ENCODE data around the gene USP54. TPM values are rescaled to one million over a fixed set of nuclear protein-coding genes. Genes with fewer than 3 reads are reported as not detected.

The USP54 gene
- total and polyA plus RNA-seq, 2 donors (not counting 1 experiment from before 2014, with no cell fraction given), result 2.3 to 12.9 TPM

DNA sequence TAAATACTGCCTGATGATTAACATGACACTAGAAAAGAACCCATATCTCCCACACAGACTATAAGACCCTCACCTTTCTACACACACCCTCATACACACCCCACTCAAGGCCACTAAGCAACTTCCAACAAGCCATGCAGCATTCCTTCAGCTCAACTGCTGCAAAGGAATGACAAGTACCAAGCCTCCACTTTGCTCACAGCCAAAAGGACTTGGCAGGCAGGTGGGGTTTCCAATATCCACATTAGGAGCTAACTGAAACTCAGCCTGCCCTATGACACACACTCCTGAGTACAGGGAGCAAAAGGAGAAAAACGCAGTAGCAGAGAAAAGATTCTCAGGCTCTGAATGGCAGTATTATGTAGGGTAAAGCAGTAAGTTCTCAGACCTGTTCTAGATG, 13.4 kb downstream of the USP54 start:
- Histone ChIP-seq H3K4me3 (ENCODE audit: control extremely low read depth in 1 of 5, extremely low read depth in 1 of 5, insufficient read depth in 1 of 5, low read depth in 2 of 5, low read length in 4 of 5) (no peak overlapping the region), H3K4me2 (replicated peaks; ENCODE audit: low read depth, low read length, poor library complexity, severe bottlenecking) (no peak overlapping the region), H3K27ac (ENCODE audit: low read length in 2 of 2) (no peak overlapping the region), H3K27me3 (replicated peaks in 1 of 4; ENCODE audit: control extremely low read depth in 1 of 4, control insufficient read depth in 3 of 4, insufficient read depth in 4 of 4, low read length in 3 of 4) (no peaks in the 10 kb centered on the region), H3K79me2 (ENCODE audit: control insufficient read depth, insufficient read depth, low read length) (no peaks in the 10 kb centered on the region), H3K36me3 (replicated peaks in 1 of 2; ENCODE audit: control extremely low read depth in 1 of 2, control insufficient read depth in 1 of 2, extremely low read depth in 1 of 2, insufficient read depth in 2 of 2, low read length in 1 of 2) (no peaks in the 10 kb centered on the region), H3K9me3 (ENCODE audit: control extremely low read depth in 1 of 3, control insufficient read depth in 2 of 3, insufficient read depth in 1 of 3, low read length in 2 of 3) (no peaks in the 10 kb centered on the region), H2AFZ (ENCODE audit: insufficient read depth, low read depth, low read length, poor library complexity, severe bottlenecking) (no peak overlapping the region), H3K4me1 (ENCODE audit: control insufficient read depth in 2 of 2, insufficient read depth in 2 of 2, low read length in 2 of 2) (no peaks in the 10 kb centered on the region), H3K9ac (ENCODE audit: low read length) (no peak overlapping the region), H4K20me1 (ENCODE audit: control insufficient read depth, insufficient read depth, low read length, poor library complexity, severe bottlenecking) (no peaks in the 10 kb centered on the region)
- ChIA-PET POLR2A (no interaction called here), CTCF (no interaction called here)
- no peak for ATAC-seq (ENCODE audit: low read depth)
- intact Hi-C loops (cut with micrococcal nuclease), result no loop called here
- H3K27me3 Mint-ChIP-seq, result no peaks in the 10 kb centered on the region
- TF ChIP-seq, protein P1, sequence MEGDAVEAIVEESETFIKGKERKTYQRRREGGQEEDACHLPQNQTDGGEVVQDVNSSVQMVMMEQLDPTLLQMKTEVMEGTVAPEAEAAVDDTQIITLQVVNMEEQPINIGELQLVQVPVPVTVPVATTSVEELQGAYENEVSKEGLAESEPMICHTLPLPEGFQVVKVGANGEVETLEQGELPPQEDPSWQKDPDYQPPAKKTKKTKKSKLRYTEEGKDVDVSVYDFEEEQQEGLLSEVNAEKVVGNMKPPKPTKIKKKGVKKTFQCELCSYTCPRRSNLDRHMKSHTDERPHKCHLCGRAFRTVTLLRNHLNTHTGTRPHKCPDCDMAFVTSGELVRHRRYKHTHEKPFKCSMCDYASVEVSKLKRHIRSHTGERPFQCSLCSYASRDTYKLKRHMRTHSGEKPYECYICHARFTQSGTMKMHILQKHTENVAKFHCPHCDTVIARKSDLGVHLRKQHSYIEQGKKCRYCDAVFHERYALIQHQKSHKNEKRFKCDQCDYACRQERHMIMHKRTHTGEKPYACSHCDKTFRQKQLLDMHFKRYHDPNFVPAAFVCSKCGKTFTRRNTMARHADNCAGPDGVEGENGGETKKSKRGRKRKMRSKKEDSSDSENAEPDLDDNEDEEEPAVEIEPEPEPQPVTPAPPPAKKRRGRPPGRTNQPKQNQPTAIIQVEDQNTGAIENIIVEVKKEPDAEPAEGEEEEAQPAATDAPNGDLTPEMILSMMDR (IDR thresholded peaks at IDR 0.05), result no peak
- TF ChIP-seq EZH2 (IDR thresholded peaks at IDR 0.05; ENCODE audit: borderline replicate concordance, insufficient read depth, low read depth, low read length, poor library complexity, severe bottlenecking), result no peak
- no peak for DNase-seq
- no peaks in the 10 kb centered on the region for H3K9me3 Mint-ChIP-seq (ENCODE audit: insufficient read depth)
- WGBS (ENCODE audit: insufficient coverage), result no CpG with 5 or more reads among the region's 1 CpG
- H3K4me3 Mint-ChIP-seq, result no peak overlapping the region
- no peaks in the 10 kb centered on the region for H3K4me1 Mint-ChIP-seq
- H3K27ac Mint-ChIP-seq, result no peak overlapping the region

DNA sequence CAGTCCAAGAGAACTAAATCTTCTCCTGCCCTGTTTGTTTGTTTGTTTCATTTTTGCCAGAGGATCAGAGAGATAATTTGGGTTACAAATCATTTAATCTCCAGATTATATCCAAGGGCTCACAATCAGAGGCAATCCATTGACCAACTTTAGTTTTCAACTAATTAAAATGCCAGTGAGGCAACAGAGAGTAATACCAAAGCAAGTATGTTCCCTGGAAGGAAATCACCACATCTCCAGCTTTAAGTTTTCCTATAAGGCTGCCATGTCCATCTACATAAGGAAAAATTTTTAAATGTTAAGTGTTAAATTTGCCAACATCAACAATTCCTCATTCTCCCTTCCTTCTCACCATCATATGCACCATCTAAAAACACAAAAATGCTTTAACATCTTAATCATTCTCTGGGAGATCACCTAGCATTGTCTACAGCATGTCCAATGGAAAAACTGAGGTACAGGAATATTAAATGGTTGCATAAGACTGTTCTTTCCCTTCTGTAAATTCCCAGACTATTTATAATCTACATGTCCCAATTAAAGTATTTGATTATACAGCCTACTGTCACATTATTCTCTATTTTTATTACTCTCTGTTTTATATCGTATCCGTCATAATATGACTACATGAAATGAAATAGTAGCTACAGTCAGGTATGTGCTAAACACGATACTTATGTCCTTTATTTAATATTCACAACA, 14.1 kb downstream of the USP54 start:
- intact Hi-C loops (cut with micrococcal nuclease), result no loop called here

More for the DNA sequence above, 14.1 kb downstream of the USP54 start:
- Histone ChIP-seq H3K4me3 (ENCODE audit: control extremely low read depth in 1 of 5, extremely low read depth in 1 of 5, insufficient read depth in 1 of 5, low read depth in 2 of 5, low read length in 4 of 5) (no peak overlapping the region), H3K9ac (ENCODE audit: low read length) (no peak overlapping the region), H3K79me2 (ENCODE audit: control insufficient read depth, insufficient read depth, low read length) (no peaks in the 10 kb centered on the region), H4K20me1 (ENCODE audit: control insufficient read depth, insufficient read depth, low read length, poor library complexity, severe bottlenecking) (no peaks in the 10 kb centered on the region), H3K27me3 (replicated peaks in 1 of 4; ENCODE audit: control extremely low read depth in 1 of 4, control insufficient read depth in 3 of 4, insufficient read depth in 4 of 4, low read length in 3 of 4) (no peaks in the 10 kb centered on the region), H3K27ac (ENCODE audit: low read length in 2 of 2) (no peak overlapping the region), H3K4me2 (replicated peaks; ENCODE audit: low read depth, low read length, poor library complexity, severe bottlenecking) (no peak overlapping the region), H2AFZ (ENCODE audit: insufficient read depth, low read depth, low read length, poor library complexity, severe bottlenecking) (no peak overlapping the region), H3K9me3 (ENCODE audit: control extremely low read depth in 1 of 3, control insufficient read depth in 2 of 3, insufficient read depth in 1 of 3, low read length in 2 of 3) (no peaks in the 10 kb centered on the region), H3K4me1 (ENCODE audit: control insufficient read depth in 2 of 2, insufficient read depth in 2 of 2, low read length in 2 of 2) (no peaks in the 10 kb centered on the region), H3K36me3 (replicated peaks in 1 of 2; ENCODE audit: control extremely low read depth in 1 of 2, control insufficient read depth in 1 of 2, extremely low read depth in 1 of 2, insufficient read depth in 2 of 2, low read length in 1 of 2) (no peaks in the 10 kb centered on the region)
- no CpG with 5 or more reads among the region's 3 CpGs for WGBS (ENCODE audit: insufficient coverage)
- Mint-ChIP-seq H3K27ac (no peak overlapping the region), H3K9me3 (ENCODE audit: insufficient read depth) (no peaks in the 10 kb centered on the region), H3K27me3 (no peaks in the 10 kb centered on the region), H3K4me1 (no peaks in the 10 kb centered on the region), H3K4me3 (no peak overlapping the region)
- POLR2A ChIA-PET, result no interaction called here
- CTCF ChIA-PET, result no interaction called here
- no peak for ATAC-seq (ENCODE audit: low read depth)
- no peak for TF ChIP-seq EZH2 (IDR thresholded peaks at IDR 0.05; ENCODE audit: borderline replicate concordance, insufficient read depth, low read depth, low read length, poor library complexity, severe bottlenecking)
- TF ChIP-seq, protein P1 (IDR thresholded peaks at IDR 0.05), result no peak
- no peak for DNase-seq

Data from B cell (primary cell).